GM18868 (cell line): ENCODE data around the gene NELFE.
"Not testable (repeated sequence)": the region's sequence is repeated elsewhere in the genome, so short reads cannot be mapped to it uniquely, and the experiment has no call there.

Source experiments
- ATAC-seq: cut with Tn5 transposase; IDR thresholded peaks from one replicate; pipeline ENCODE4 v1.9.1; 2021; ENCODE audit warnings: mild to moderate bottlenecking, moderate library complexity; ENCODE audit not compliant: unreplicated experiment

The NELFE gene

DNA sequence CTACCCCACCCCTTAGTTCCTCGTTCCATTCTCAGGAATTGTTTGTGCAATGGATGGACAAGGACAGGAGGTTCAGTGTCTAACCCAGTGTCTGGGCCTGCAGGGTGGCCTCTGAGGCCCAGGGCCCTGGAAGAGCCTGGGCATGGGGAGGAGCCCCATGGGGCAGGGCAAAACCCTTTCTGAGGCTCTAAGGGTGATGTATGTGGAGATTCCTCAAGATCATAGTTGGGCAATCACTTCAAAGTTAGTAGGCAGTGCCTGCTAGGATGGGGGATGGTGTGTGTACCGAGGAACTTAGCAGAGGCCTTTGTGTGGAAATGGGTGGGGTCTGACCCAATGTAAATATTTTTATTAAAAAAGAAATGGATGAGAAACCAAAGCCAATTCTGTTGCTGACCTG, 38.0 kb downstream of the NELFE start:
- ATAC-seq: no peak

DNA sequence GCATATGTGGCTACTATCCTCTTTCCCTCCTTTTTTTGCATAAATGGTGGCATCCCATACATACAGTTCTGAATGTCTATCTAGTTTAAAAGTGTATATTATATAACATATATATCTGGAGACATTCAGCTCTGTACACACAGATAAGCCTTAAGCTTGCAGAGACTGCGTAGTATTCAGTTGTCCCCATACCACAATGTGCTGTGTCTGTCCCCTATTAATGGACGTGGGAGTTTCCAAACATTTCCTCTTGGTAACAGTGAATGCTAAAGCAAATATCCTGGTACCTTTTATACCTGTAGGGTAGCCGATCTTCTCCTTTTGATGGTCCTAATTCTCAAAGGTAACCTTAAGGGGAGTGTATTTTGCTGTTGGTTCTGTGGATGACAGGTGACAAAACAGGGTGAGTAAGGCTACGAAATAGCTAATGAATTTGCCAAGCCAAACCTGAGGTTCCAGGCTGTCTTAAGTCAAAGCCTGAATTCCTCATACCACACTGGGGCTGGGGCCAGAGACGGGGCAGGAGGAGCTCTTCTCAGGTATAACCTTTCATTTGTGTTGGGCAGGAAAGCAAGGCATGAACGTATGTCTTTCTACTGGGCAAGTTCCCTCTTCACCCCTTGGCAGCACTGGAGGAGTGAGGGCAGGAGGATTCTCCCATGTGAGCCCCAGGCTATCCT, 39.0 kb downstream of the NELFE start:
- ATAC-seq: no peak

DNA sequence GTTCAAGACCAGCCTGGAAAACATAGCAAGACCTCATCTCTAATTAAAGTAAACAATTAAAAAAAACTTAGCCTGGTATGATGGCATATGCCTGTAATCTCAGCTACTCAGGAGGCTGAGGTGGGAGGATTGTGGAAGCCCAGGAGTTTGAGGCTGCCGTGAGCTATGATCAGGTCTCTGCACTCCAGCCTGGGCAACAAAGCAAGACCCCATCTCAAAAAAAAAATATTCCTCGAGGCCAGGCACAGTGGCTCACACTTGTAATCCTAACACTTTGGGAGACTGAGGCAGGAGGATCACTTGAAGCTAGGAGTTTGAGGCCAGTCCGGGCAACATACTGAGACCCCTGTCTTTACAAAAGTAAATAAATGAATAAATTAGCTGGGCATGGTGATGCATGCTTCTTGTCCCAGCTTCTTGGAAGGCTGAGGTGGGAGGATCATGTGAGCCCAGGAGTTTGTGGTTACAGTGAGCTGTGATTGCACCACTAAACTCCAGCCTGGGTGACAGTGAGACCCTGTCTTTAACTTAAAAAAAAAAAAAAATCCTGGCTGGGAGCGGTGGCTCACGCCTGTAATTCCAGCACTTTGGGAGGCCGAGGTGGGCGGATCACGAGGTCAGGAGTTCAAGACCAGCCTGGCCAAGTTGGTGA, 40.6 kb downstream of the NELFE start:
- no peak for ATAC-seq

DNA sequence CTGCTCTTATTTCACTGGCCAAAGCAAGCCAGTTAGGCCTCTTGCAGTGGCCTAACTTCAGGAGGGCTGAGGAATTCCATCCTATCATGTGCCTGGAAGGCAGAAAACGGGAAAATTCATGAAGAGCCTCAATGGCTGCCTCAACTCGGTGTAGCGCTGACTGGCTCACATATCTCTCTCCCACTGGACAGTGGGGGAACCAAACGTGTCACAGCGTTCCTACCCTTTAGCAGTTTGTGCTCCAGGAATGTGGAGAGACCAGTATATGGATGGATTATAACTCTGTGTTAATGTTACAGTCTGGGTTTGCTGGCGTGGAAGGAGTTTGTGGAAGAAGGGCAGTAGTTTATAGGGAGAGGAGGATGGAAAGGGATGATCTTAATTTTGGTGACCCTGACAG, 43.0 kb downstream of the NELFE start:
- no peak for ATAC-seq

DNA sequence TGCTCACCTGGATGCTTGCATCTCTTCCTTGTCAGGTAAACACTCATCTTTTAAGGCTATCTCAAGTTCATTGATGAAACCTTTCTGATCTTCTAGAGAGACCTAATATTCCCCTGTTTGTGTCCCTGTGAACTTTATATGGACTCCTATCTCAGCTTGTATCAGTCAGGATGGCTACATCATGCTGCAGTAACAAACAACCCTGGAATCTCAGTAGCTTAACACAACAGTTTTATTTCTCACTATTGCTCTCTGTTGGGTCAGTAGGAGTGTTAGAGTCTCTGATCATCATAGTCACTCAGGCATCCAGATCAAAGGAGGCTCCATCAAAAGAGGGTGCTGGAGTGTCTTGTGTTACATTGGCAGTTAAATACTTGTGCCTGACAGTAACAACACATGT, 43.4 kb downstream of the NELFE start:
- ATAC-seq: no peak

DNA sequence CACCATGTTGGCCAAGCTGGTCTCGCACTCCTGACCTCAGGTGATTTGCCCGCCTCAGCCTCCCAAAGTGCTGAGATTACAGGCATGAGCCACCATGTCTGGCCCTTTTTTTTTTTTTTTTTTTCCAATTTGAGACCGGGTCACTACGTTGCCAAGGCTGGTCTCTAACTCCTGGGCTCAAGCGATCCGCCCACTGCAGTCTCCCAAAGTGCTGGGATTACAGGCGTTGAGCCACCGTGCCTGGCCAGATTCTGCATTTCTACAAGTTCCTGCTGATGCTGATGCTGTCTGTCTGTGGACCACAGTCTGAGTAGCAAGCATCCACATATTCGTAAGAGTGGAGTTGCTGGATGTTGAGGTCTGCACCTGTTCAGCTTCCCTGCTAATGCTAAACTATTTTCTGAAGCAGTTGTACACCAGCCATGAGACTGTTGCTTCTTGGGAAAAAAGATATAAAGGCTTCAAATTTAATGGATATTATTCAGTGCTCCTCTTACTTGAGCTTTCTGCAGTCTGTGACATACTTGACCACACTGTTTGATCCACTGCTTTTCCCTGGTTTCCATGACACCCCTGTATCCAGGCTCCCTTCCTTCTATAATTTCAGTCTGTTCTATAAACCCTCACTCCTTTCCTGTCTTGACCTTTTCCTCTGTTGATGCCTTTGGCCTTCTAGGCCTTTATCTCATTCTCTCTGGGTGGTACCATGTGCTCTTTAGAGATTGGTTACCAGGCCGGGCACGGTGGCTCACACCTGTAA, 46.8 kb downstream of the NELFE start:
- ATAC-seq: no peak

DNA sequence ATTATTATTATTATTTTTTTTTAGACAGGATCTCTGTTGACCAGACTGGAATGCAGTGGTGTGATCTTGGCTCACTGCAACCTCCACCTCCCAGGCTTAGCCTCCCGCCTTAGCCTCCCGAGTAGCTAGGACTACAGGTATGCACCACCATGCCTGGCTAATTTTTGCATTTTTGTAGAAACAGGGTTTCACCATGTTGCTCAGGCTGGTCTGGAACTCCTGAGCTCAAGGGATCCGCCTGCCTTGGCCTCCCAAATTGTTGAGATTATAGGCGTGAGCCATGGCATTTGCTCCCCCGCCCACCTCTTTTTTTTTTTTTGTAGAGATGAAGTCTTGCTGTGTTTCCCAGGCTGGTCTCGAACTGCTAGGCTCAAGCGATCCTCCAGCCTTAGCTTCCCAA, 49.5 kb downstream of the NELFE start:
- not testable (repeated sequence) for ATAC-seq

DNA sequence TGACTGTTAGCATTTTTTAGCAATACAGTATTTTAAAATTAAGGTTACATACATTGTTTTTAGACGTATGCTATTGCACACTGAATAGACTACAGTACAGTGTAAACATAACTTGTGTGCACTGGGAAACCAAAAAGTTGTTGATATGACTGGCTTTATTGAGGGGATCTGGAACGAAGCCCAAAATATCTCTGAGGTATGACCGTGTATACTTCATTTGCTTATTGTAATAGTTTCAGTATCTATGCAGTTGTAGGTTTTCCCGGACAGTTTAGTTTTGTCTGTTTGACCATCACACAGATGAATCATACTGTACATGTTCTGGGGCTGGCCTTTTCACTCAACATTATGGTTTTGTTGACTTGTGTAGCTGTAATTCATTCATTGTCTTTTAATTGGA, 50.0 kb downstream of the NELFE start:
- peak; percentile 83 for ATAC-seq

DNA sequence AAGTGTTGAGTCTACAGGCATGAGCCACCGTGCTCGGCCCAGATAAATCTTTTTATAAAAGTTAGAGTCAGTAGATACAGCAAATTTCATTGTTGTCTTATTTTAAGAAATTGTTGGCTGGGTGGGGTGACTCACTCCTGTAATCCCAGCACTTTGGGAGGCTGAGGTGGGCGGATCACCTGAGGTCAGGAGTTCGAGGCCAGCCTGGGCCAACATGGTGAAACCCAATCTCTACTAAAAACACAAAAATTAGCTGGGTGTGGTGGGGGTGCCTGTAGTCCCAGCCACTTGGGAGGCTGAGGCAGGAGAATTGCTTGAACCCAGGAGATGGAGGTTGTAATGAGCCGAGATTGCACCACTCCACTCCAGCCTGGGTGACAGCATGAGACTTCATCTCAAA, 50.5 kb downstream of the NELFE start:
- ATAC-seq: not testable (repeated sequence)

DNA sequence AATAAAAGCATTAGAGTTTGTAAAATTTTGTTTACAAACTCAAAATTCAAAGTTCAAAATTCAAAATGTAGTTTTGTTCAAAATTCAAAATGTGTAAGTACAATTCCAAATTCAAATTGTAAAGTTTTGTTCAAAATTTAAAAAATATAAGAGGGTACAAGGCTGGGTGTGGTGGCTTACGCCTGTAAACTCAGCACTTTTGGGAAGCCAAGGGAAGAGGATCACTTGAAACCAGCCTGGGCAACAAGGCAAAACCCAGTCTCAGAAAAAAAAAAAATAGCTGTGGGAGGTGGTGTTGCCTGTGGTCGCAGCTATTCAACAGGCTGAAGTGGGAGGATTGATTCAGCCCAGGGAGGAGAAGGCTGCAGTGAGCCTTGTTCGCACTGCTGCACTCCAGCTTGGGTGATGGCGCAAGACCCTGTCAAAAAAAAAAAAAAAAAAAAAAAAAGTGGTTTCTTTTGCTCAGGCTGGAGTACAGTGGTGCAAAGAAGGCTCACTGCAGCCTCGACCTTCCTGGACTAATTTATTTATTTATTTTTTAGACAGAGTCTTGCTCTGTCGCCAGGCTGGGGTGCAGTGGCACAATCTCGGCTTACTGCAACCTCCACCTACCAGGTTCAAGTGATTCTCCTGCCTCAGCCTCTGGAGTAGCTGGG, 51.5 kb downstream of the NELFE start:
- no peak for ATAC-seq

DNA sequence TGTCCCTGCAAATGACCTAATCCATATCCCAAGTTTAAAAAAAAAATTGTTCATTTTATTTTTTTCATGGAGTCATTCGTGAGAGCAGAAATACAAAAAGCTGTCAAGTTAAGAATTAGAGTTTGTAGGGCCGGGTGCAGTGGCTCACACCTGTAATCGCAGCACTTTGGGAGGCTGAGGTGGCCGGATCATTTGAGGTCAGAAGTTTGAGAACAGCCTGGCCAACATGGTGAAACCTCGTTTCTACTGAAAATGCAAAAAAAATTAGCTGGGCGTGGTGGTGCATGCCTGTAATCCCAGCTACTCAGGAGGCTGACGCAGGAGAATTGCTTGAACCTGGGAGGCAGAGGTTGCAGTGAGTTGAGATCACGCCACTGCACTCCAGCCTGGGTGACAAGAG, 52.0 kb downstream of the NELFE start:
- ATAC-seq: not testable (repeated sequence)

DNA sequence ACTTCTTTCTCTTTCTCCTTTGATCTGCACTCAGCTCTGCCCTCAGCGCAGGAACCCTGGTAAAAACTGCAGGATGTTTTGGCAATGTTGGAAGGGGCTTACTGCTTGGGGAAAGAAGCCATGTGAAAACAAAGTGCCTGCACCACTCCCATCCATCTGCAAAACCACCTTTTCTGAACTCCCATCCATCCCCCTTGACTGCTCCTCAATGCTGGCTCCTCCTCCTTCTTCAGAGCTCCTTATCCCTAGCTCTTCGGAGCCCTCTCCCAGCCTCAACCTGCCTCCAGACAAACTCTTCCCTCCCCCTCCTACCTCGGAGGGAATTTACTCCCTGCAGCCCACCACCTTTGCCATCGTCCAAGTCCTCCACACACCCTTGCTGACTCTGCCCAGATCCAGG, 52.6 kb downstream of the NELFE start:
- no peak for ATAC-seq

DNA sequence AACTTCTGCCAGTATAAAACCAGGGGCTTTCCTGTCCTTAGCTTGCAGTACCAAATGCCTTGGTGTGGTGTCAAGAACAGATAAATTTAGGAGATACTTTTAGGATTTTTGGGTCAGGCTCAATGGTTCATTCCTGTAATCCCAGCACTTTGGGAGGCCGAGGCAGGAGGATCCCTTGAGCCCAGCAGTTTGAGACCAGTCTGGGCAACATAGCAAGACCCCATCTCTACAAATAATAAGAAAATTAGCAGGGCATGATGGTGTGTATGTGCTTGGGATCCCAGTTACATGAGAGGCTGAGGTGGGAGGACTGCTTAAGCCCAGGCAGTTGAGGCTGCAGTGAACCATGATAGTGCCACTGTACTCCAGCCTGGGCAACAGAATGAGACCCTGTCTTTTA, 53.7 kb downstream of the NELFE start:
- ATAC-seq: no peak

DNA sequence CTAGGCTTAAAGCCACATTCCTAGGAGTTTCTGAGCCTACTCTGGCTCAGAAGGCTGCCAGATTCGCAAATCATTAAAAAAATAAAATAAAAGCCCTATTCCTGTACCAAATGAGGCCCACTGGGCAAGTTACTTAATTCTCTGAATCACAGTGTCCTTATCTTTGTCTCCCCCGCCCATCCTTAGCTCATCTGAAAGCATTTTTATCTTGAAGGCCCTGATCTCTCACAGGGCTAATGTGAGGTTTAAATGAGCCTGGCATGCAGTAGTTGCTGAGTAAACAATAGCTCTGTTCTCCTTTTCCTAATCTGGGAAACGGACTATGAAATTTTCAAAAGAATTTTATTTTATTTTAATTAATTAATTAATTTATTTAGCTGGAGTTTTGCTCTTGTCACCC, 54.8 kb downstream of the NELFE start:
- ATAC-seq: no peak
